ENCODE measurements around the gene NRCAM.

NRCAM gene

DNA sequence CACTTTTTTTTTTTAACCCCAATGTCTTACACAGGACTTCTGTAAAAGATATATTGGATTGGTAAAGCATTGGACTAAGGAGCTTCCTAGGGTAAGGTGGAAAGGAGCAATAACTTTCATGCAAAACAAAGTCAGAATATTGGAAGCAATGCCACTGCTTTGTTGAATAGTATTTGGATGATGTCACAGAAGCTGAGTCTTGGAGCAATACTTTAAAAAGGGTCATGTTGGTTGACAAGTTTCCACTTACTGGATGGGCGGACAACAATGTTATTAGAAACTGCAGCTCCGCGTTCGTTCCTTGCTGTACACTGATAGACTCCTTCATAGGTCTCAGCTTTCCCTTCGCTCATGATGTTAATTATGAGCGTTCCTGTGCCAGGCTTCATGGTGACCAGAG is 224.2 kb downstream of the NRCAM start:
- no CpG with 5 or more reads among the region's 6 CpGs for WGBS (ENCODE audit: extremely low coverage, insufficient coverage, low lambda C conversion rate)
- Histone ChIP-seq H3K27ac (ENCODE audit: low read depth, low read length) (no peak overlapping the region), H3K18ac (ENCODE audit: low read length) (peak overlapping the region; percentile 60), H3K4me1 (ENCODE audit: control insufficient read depth, low read depth, low read length) (peaks cover 13% of the 10 kb centered on the region), H3K36me3 (ENCODE audit: control insufficient read depth, insufficient read depth, low read length) (no peaks in the 10 kb centered on the region), H2BK15ac (replicated peaks; ENCODE audit: low read depth) (peak overlapping the region; percentile 19), H4K5ac (ENCODE audit: low read length) (no peak overlapping the region), H3K4ac (ENCODE audit: low read depth, low read length) (no peak overlapping the region), H4K8ac (ENCODE audit: low read depth, low read length) (no peak overlapping the region), H2BK5ac (ENCODE audit: low read length) (peak overlapping the region; percentile 28), H3K79me2 (ENCODE audit: control insufficient read depth, insufficient read depth, low read length) (no peaks in the 10 kb centered on the region), H3K27me3 (ENCODE audit: insufficient read depth, low read length, poor library complexity) (no peaks in the 10 kb centered on the region), H2AK5ac (ENCODE audit: low read length) (no peak overlapping the region), H3K4me3 (ENCODE audit: low read length) (no peak overlapping the region), H2BK120ac (ENCODE audit: low read depth, low read length) (peak overlapping the region; percentile 85), H3K9ac (ENCODE audit: low read length) (no peak overlapping the region), H3K23ac (ENCODE audit: low read length) (no peak overlapping the region), H3K56ac (ENCODE audit: low read length) (no peak overlapping the region), H3K4me2 (ENCODE audit: low read length) (no peak overlapping the region), H3K79me1 (ENCODE audit: low read length) (no peaks in the 10 kb centered on the region)
- DNase-seq, result no peak

GRCh38 chr7:108231221-108231620 is 225.0 kb downstream of the NRCAM start:
- Histone ChIP-seq H3K9ac (ENCODE audit: low read length) (no peak overlapping the region), H2BK15ac (replicated peaks; ENCODE audit: low read depth) (no peak overlapping the region)
- no CpG with 5 or more reads among the region's 2 CpGs for WGBS (ENCODE audit: extremely low coverage, insufficient coverage, low lambda C conversion rate)

DNA sequence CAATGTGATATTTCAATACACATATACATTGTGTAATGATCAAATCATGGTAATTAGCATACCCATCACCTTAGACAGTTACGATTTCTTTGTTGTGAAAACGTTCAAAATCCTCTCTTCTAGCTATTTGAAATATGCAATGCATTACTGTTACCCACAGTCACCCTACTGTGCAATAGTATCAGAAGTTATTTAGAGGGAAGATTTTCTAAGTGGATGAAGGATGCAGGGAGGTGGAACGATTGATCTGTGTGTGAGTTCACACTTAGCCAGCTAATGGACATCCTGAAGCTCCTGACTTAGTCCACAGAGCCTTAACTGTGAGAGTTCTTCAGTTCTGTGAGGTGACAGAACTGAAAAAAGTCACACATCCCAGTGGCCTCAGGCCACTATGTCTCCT is 228.9 kb downstream of the NRCAM start:
- no peak overlapping the region for H3K18ac ChIP-seq (ENCODE audit: low read length)
- WGBS (ENCODE audit: extremely low coverage, insufficient coverage, low lambda C conversion rate), result no CpG with 5 or more reads among the region's 3 CpGs
- H3K27ac ChIP-seq (ENCODE audit: low read depth, low read length), result no peak overlapping the region
- no peak for DNase-seq
- H3K27me3 ChIP-seq (ENCODE audit: insufficient read depth, low read length, poor library complexity), result no peaks in the 10 kb centered on the region
- H3K4me2 ChIP-seq (ENCODE audit: low read length), result no peak overlapping the region
- H3K79me1 ChIP-seq (ENCODE audit: low read length), result no peaks in the 10 kb centered on the region
- H3K79me2 ChIP-seq (ENCODE audit: control insufficient read depth, insufficient read depth, low read length), result no peaks in the 10 kb centered on the region
- no peak overlapping the region for H3K4ac ChIP-seq (ENCODE audit: low read depth, low read length)
- H3K9ac ChIP-seq (ENCODE audit: low read length), result no peak overlapping the region
- H3K56ac ChIP-seq (ENCODE audit: low read length), result no peak overlapping the region
- H2BK5ac ChIP-seq (ENCODE audit: low read length), result no peak overlapping the region
- no peak overlapping the region for H3K23ac ChIP-seq (ENCODE audit: low read length)
- H2BK15ac ChIP-seq (replicated peaks; ENCODE audit: low read depth), result no peak overlapping the region
- H4K5ac ChIP-seq (ENCODE audit: low read length), result no peak overlapping the region
- H3K36me3 ChIP-seq (ENCODE audit: control insufficient read depth, insufficient read depth, low read length), result no peaks in the 10 kb centered on the region
- H2AK5ac ChIP-seq (ENCODE audit: low read length), result no peak overlapping the region
- H2BK120ac ChIP-seq (ENCODE audit: low read depth, low read length), result no peak overlapping the region
- no peak overlapping the region for H4K8ac ChIP-seq (ENCODE audit: low read depth, low read length)
- no peak overlapping the region for H3K4me3 ChIP-seq (ENCODE audit: low read length)
- H3K4me1 ChIP-seq (ENCODE audit: control insufficient read depth, low read depth, low read length), result no peaks in the 10 kb centered on the region

More at GRCh38 chr7:108231221-108231620, 225.0 kb downstream of the NRCAM start:
- Histone ChIP-seq H2BK5ac (ENCODE audit: low read length) (no peak overlapping the region), H3K4me3 (ENCODE audit: low read length) (no peak overlapping the region), H2AK5ac (ENCODE audit: low read length) (no peak overlapping the region), H3K79me2 (ENCODE audit: control insufficient read depth, insufficient read depth, low read length) (no peaks in the 10 kb centered on the region), H2BK120ac (ENCODE audit: low read depth, low read length) (no peak overlapping the region), H3K23ac (ENCODE audit: low read length) (no peak overlapping the region), H4K5ac (ENCODE audit: low read length) (no peak overlapping the region), H3K56ac (ENCODE audit: low read length) (no peak overlapping the region), H3K4me2 (ENCODE audit: low read length) (no peak overlapping the region), H3K36me3 (ENCODE audit: control insufficient read depth, insufficient read depth, low read length) (no peaks in the 10 kb centered on the region), H3K18ac (ENCODE audit: low read length) (no peak overlapping the region), H3K27me3 (ENCODE audit: insufficient read depth, low read length, poor library complexity) (no peaks in the 10 kb centered on the region), H3K4me1 (ENCODE audit: control insufficient read depth, low read depth, low read length) (peaks cover 7% of the 10 kb centered on the region), H4K8ac (ENCODE audit: low read depth, low read length) (no peak overlapping the region), H3K79me1 (ENCODE audit: low read length) (no peaks in the 10 kb centered on the region), H3K4ac (ENCODE audit: low read depth, low read length) (no peak overlapping the region), H3K27ac (ENCODE audit: low read depth, low read length) (no peak overlapping the region)
- DNase-seq, result no peak

GRCh38 chr7:108226816-108227299 is 229.4 kb downstream of the NRCAM start:
- Histone ChIP-seq H2BK15ac (replicated peaks; ENCODE audit: low read depth) (no peak overlapping the region), H4K8ac (ENCODE audit: low read depth, low read length) (no peak overlapping the region), H3K36me3 (ENCODE audit: control insufficient read depth, insufficient read depth, low read length) (no peaks in the 10 kb centered on the region), H4K5ac (ENCODE audit: low read length) (no peak overlapping the region), H2BK5ac (ENCODE audit: low read length) (no peak overlapping the region), H3K4me3 (ENCODE audit: low read length) (no peak overlapping the region), H3K4ac (ENCODE audit: low read depth, low read length) (no peak overlapping the region), H3K23ac (ENCODE audit: low read length) (no peak overlapping the region), H3K18ac (ENCODE audit: low read length) (no peak overlapping the region), H2AK5ac (ENCODE audit: low read length) (no peak overlapping the region), H3K56ac (ENCODE audit: low read length) (no peak overlapping the region), H3K79me1 (ENCODE audit: low read length) (no peaks in the 10 kb centered on the region), H3K79me2 (ENCODE audit: control insufficient read depth, insufficient read depth, low read length) (no peaks in the 10 kb centered on the region), H3K9ac (ENCODE audit: low read length) (no peak overlapping the region), H3K4me1 (ENCODE audit: control insufficient read depth, low read depth, low read length) (no peaks in the 10 kb centered on the region), H2BK120ac (ENCODE audit: low read depth, low read length) (no peak overlapping the region), H3K27me3 (ENCODE audit: insufficient read depth, low read length, poor library complexity) (no peaks in the 10 kb centered on the region), H3K4me2 (ENCODE audit: low read length) (no peak overlapping the region), H3K27ac (ENCODE audit: low read depth, low read length) (no peak overlapping the region)
- DNase-seq, result no peak
- WGBS (ENCODE audit: extremely low coverage, insufficient coverage, low lambda C conversion rate), result no CpG with 5 or more reads among the region's 3 CpGs

GRCh38 chr7:108225531-108226181 is 230.6 kb downstream of the NRCAM start:
- no peak overlapping the region for H3K4me3 ChIP-seq (ENCODE audit: low read length)
- DNase-seq, result no peak
- H3K4ac ChIP-seq (ENCODE audit: low read depth, low read length), result no peak overlapping the region
- H4K5ac ChIP-seq (ENCODE audit: low read length), result no peak overlapping the region
- H3K56ac ChIP-seq (ENCODE audit: low read length), result no peak overlapping the region
- H3K9ac ChIP-seq (ENCODE audit: low read length), result no peak overlapping the region
- no peaks in the 10 kb centered on the region for H3K36me3 ChIP-seq (ENCODE audit: control insufficient read depth, insufficient read depth, low read length)
- no peak overlapping the region for H2BK15ac ChIP-seq (replicated peaks; ENCODE audit: low read depth)
- H2BK5ac ChIP-seq (ENCODE audit: low read length), result no peak overlapping the region
- no peaks in the 10 kb centered on the region for H3K79me2 ChIP-seq (ENCODE audit: control insufficient read depth, insufficient read depth, low read length)
- H3K4me2 ChIP-seq (ENCODE audit: low read length), result no peak overlapping the region
- no peaks in the 10 kb centered on the region for H3K4me1 ChIP-seq (ENCODE audit: control insufficient read depth, low read depth, low read length)
- no peak overlapping the region for H3K18ac ChIP-seq (ENCODE audit: low read length)
- H3K27ac ChIP-seq (ENCODE audit: low read depth, low read length), result no peak overlapping the region
- H3K27me3 ChIP-seq (ENCODE audit: insufficient read depth, low read length, poor library complexity), result no peaks in the 10 kb centered on the region
- no peak overlapping the region for H4K8ac ChIP-seq (ENCODE audit: low read depth, low read length)
- H3K79me1 ChIP-seq (ENCODE audit: low read length), result no peaks in the 10 kb centered on the region
- H2AK5ac ChIP-seq (ENCODE audit: low read length), result no peak overlapping the region
- H2BK120ac ChIP-seq (ENCODE audit: low read depth, low read length), result no peak overlapping the region
- no peak overlapping the region for H3K23ac ChIP-seq (ENCODE audit: low read length)
- no CpG with 5 or more reads among the region's 2 CpGs for WGBS (ENCODE audit: extremely low coverage, insufficient coverage, low lambda C conversion rate)

DNA sequence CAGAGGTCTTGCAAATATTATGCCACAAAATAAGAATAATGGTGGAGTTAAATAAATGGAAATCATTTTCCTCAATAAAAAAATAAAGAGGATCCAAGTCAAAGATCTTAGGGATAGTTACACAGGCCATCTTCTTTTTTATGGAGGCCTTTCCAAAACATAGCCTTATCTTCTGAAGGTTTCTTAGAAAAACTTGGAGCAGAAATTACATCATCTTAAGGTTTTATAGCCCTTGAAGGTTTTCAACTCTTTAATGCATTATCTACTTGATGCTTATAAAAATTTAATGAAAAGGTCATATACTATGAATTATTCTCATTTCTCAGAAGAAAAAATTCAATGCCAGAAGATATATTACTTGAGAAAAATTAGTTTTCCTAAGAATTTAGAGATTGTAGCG is 231.8 kb downstream of the NRCAM start:
- no peak overlapping the region for H4K8ac ChIP-seq (ENCODE audit: low read depth, low read length)
- no peaks in the 10 kb centered on the region for H3K79me2 ChIP-seq (ENCODE audit: control insufficient read depth, insufficient read depth, low read length)
- H3K4ac ChIP-seq (ENCODE audit: low read depth, low read length), result no peak overlapping the region
- no peak overlapping the region for H3K9ac ChIP-seq (ENCODE audit: low read length)
- H3K27ac ChIP-seq (ENCODE audit: low read depth, low read length), result no peak overlapping the region
- no peak overlapping the region for H2AK5ac ChIP-seq (ENCODE audit: low read length)
- no peak overlapping the region for H4K5ac ChIP-seq (ENCODE audit: low read length)
- no peak overlapping the region for H3K56ac ChIP-seq (ENCODE audit: low read length)
- no peak overlapping the region for H3K23ac ChIP-seq (ENCODE audit: low read length)
- no peaks in the 10 kb centered on the region for H3K79me1 ChIP-seq (ENCODE audit: low read length)
- no peak for DNase-seq
- H2BK15ac ChIP-seq (replicated peaks; ENCODE audit: low read depth), result no peak overlapping the region
- WGBS (ENCODE audit: extremely low coverage, insufficient coverage, low lambda C conversion rate), result no CpG with 5 or more reads among the region's 1 CpG
- H3K27me3 ChIP-seq (ENCODE audit: insufficient read depth, low read length, poor library complexity), result no peaks in the 10 kb centered on the region
- H2BK5ac ChIP-seq (ENCODE audit: low read length), result no peak overlapping the region
- H3K36me3 ChIP-seq (ENCODE audit: control insufficient read depth, insufficient read depth, low read length), result no peaks in the 10 kb centered on the region
- no peak overlapping the region for H3K18ac ChIP-seq (ENCODE audit: low read length)
- H3K4me3 ChIP-seq (ENCODE audit: low read length), result no peak overlapping the region
- no peak overlapping the region for H3K4me2 ChIP-seq (ENCODE audit: low read length)
- H3K4me1 ChIP-seq (ENCODE audit: control insufficient read depth, low read depth, low read length), result no peaks in the 10 kb centered on the region
- H2BK120ac ChIP-seq (ENCODE audit: low read depth, low read length), result no peak overlapping the region
